ENCODE data around the gene EXO1. TPM values are rescaled to one million over a fixed set of nuclear protein-coding genes. Genes with fewer than 3 reads are reported as not detected.

EXO1 gene
- 20.0 to 29.8 TPM (median 22.7 TPM) in 5 replicates for total RNA-seq (2022; extraction: Qiagen RNA extraction)

DNA sequence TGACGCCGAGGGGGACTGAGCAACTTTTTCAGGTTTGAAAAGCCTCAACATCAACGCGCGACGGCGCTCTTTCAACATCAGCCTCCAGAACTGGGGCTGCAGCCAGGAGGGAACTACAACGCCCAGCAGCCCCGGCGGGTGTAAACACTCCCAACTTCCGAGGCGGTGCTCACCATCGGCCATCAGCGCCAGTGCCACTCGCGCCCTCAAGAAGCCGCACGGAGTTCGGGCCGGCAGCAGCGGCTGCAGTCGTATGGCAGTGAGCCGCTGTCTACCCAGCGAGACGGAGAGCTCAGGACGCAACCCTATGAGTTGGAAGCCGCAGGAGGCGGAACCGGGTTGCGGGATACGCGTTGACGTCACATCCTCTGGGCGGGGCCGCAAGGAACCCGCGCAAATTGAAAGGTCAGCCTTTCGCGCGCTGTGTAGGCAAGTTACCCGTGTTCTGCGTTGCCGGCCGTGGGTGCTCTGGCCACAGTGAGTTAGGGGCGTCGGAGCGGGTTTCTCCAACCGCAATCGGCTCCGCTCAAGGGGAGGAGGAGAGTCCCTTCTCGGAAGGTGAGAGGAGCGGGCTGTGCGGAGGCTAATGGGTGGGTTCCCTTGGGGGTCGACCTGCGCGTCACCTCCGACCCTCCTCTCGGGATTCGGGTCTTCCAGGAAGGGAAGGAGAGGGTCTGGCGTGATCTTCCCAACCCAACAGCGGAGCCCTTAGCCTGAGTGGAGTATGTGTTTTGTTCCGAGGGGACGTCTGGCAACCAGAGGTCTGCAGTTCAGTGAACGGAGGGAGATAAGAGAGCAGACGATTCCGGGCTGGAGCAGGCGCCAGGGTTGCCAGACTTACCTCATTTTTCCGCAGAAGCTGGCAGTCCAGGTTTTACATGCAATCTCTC lies at the start of gene EXO1:
Gene EXO1, plus strand, starts transcription at position 409 of the 890 bp plus-strand sequence. CDS start 2,222 bp downstream, outside the sequence.

Other genes with a start within 250 kb of the EXO1 start
- 8.0 to 10.9 TPM (median 8.3 TPM) in 5 replicates for gene CHML, start 207.8 kb upstream of the EXO1 start, total RNA-seq (2022; extraction: Qiagen RNA extraction)
- 54.2 to 71.1 TPM (median 65.0 TPM) in 5 replicates for gene OPN3, start 207.8 kb upstream of the EXO1 start, total RNA-seq (2022; extraction: Qiagen RNA extraction)
- 0.08 TPM in 1 of 5 replicates, not detected in the others for gene WDR64, start 195.9 kb upstream of the EXO1 start, total RNA-seq (2022; extraction: Qiagen RNA extraction)
- gene BECN2, start 109.6 kb downstream of the EXO1 start, total RNA-seq (2022; extraction: Qiagen RNA extraction): not detected in 5 replicates
- gene MAP1LC3C, start 150.9 kb downstream of the EXO1 start, total RNA-seq (2022; extraction: Qiagen RNA extraction): 0.17 to 0.28 TPM (median 0.18 TPM) in 4 of 5 replicates, not detected in the other

All from A549 treated with Hydrocortisone at 1 μM for 4 hours (cell line).